Peyer's patch (tissue), 4 donors: Measurements from ENCODE around the gene MAP3K9. TPM values are rescaled to one million over a fixed set of nuclear protein-coding genes. Genes with fewer than 3 reads are reported as not detected.

ENCODE experiments used
- DNase-seq, 3 donors: peaks; one replicate each; pipeline ENCODE4 v3.0.0-alpha.2; 2017 to 2019
- H3K27ac ChIP-seq, 4 donors: fragments of 200-600 bp; sonication (generic); one replicate each; pipeline ENCODE4 v1.5.1; 2016 to 2019
- H3K27me3 ChIP-seq, 2 donors: fragments of 200-600 bp; sonication (generic); one replicate each; pipeline ENCODE4 v1.5.1; 2019
- H3K36me3 ChIP-seq, 3 donors: fragments of 200-600 bp; sonication (generic); one replicate each; pipeline ENCODE4 v1.5.1; 2016 to 2019
- H3K4me1 ChIP-seq, 4 donors: fragments of 200-600 bp; sonication (generic); one replicate each; pipeline ENCODE4 v1.5.1; 2016 to 2019
- H3K4me3 ChIP-seq, 4 donors: fragments of 200-600 bp; sonication (generic); 1 replicate in 3 of 4; 2 replicates in 1 of 4; pipeline ENCODE4 v1.5.1; 2016 to 2019; ENCODE audit warnings: mild to moderate bottlenecking in 1 of 4
- H3K9me3 ChIP-seq, 4 donors: fragments of 200-600 bp; sonication (generic); one replicate each; pipeline ENCODE4 v1.5.1; 2016 to 2019; ENCODE audit warnings: mild to moderate bottlenecking in 1 of 4
- POLR2A ChIP-seq, 2 donors: fragments of 450-650 bp; IDR thresholded peaks; one replicate each; pipeline ENCODE4 v1.5.1; 2017; ENCODE audit warnings: antibody characterized with exemption in 2 of 2, mild to moderate bottlenecking in 2 of 2, moderate library complexity in 2 of 2
- total RNA-seq, 4 donors: library from RNA; depleted of rRNA; stranded (reverse); fragments of >200 nt; gene quantifications; one replicate each; pipeline ENCODE4 v1.1.0, GENCODE V29; 2016
- TF ChIP-seq, protein P1 (sequence below), 6 experiments: fragments of 450-650 bp in 4 of 6; fragments of 200-600 bp in 2 of 6; sonication (generic) in 1 of 6; IDR thresholded peaks; one replicate each; pipeline ENCODE4 v1.5.1; 2017 to 2019; ENCODE audit warnings: antibody characterized with exemption in 6 of 6, mild to moderate bottlenecking in 3 of 6, moderate library complexity in 1 of 6

The MAP3K9 gene
- total RNA-seq, 4 donors from 2014 or later, result 8.6 to 14.0 (median 12.0) TPM

DNA sequence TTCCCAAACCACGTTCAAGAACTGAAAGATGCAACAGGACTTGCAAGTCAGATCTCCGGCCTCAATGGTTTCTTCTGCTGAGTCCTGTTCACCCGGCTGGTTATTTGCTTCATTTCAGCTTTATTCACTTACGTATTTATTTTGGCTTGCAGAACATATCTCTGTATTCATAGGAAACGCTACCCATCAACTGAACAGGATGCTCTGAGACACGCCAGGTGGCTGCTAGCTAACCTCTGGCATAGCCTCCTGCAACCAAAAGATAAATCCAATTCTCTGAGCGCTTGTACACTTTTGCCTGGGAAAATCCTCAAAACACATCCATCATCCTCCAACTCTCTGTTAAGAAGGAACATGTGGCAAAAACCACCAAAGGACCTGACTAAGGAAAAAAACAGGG lies 17.3 kb downstream of the MAP3K9 start:
- no peak overlapping the region for H3K27ac ChIP-seq
- no peaks in the 10 kb centered on the region for H3K4me1 ChIP-seq
- no peak overlapping the region for H3K4me3 ChIP-seq
- H3K36me3 ChIP-seq, result no peaks in the 10 kb centered on the region
- no peaks in the 10 kb centered on the region for H3K27me3 ChIP-seq
- DNase-seq, result no peak
- no peak for TF ChIP-seq POLR2A (IDR thresholded peaks at IDR 0.05)
- TF ChIP-seq, protein P1, sequence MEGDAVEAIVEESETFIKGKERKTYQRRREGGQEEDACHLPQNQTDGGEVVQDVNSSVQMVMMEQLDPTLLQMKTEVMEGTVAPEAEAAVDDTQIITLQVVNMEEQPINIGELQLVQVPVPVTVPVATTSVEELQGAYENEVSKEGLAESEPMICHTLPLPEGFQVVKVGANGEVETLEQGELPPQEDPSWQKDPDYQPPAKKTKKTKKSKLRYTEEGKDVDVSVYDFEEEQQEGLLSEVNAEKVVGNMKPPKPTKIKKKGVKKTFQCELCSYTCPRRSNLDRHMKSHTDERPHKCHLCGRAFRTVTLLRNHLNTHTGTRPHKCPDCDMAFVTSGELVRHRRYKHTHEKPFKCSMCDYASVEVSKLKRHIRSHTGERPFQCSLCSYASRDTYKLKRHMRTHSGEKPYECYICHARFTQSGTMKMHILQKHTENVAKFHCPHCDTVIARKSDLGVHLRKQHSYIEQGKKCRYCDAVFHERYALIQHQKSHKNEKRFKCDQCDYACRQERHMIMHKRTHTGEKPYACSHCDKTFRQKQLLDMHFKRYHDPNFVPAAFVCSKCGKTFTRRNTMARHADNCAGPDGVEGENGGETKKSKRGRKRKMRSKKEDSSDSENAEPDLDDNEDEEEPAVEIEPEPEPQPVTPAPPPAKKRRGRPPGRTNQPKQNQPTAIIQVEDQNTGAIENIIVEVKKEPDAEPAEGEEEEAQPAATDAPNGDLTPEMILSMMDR (IDR thresholded peaks at IDR 0.05), result no peak
- no peaks in the 10 kb centered on the region for H3K9me3 ChIP-seq

DNA sequence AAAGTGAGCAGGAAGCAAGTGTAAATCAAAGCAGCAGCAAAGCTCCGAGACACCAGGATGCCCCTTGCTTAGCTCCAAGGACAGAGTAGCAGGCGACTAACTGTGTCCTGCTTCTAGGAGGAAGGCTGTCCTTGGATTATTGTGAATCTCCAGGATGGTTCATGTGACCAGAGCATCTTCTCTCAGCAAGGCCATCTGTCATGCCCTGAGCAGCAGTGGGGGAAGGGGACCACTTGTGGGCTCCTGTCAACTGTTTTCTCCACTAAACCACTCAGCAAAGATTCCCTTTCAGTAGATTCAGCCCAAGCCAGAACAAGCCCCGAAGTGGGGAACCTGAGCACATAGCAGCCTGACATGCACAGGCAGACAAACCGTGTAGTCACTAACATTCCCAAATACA lies 19.4 kb downstream of the MAP3K9 start:
- no peak overlapping the region for H3K4me3 ChIP-seq
- TF ChIP-seq, protein P1 (IDR thresholded peaks at IDR 0.05), result no peak
- TF ChIP-seq POLR2A (IDR thresholded peaks at IDR 0.05), result no peak
- no peaks in the 10 kb centered on the region for H3K9me3 ChIP-seq
- H3K27me3 ChIP-seq, result no peaks in the 10 kb centered on the region
- H3K27ac ChIP-seq, result no peak overlapping the region
- H3K36me3 ChIP-seq, result no peaks in the 10 kb centered on the region
- DNase-seq, result no peak
- H3K4me1 ChIP-seq, result no peaks in the 10 kb centered on the region

DNA sequence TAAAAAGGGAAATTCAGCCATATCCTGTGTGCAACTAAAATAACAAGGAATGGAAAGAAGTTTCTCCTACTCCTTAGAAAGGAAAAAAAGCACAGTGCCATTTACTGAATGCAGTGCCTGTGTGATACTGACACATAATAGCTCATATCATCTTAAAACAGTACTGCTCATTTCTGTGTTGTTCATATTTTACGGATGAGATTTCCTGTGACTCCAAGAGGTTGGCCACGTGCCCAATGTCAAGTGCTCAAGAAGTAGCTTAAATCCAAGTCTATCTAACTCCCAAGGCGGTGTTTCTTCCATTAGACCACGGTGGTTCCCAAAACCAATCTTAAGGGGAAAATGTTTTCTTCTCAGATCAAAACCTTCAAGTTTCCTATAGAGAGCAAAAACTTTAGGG lies 20.0 kb downstream of the MAP3K9 start:
- TF ChIP-seq, protein P1 (IDR thresholded peaks at IDR 0.05), result no peak
- no peak for TF ChIP-seq POLR2A (IDR thresholded peaks at IDR 0.05)
- Histone ChIP-seq H3K4me3 (no peak overlapping the region), H3K27ac (no peak overlapping the region), H3K36me3 (no peaks in the 10 kb centered on the region), H3K27me3 (no peaks in the 10 kb centered on the region), H3K4me1 (no peaks in the 10 kb centered on the region), H3K9me3 (no peaks in the 10 kb centered on the region)
- DNase-seq, result no peak

DNA sequence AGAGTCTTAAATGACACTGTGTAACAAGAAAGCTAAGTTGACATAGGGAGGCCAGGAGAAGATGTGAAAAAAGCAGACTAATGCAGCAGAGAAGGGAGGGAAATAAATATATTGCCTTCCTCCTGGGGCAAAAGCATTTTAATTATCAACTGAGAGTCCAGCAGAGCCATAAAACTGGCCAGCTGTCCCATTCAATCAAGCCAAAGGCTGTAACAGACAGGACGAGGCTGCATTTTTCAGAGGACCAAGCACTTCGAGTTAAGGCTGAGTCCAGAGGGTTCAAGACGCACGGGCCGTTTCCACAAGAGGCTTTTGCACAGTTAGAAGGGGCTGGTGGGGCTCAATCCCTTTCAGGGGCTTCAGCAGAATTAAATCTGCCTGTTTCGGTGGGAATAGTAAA lies 20.4 kb downstream of the MAP3K9 start:
- TF ChIP-seq, protein P1 (IDR thresholded peaks at IDR 0.05), result no peak
- no peak for TF ChIP-seq POLR2A (IDR thresholded peaks at IDR 0.05)
- Histone ChIP-seq H3K9me3 (no peaks in the 10 kb centered on the region), H3K4me1 (no peaks in the 10 kb centered on the region), H3K27me3 (no peaks in the 10 kb centered on the region), H3K36me3 (no peaks in the 10 kb centered on the region), H3K4me3 (no peak overlapping the region), H3K27ac (no peak overlapping the region)
- DNase-seq, result no peak

DNA sequence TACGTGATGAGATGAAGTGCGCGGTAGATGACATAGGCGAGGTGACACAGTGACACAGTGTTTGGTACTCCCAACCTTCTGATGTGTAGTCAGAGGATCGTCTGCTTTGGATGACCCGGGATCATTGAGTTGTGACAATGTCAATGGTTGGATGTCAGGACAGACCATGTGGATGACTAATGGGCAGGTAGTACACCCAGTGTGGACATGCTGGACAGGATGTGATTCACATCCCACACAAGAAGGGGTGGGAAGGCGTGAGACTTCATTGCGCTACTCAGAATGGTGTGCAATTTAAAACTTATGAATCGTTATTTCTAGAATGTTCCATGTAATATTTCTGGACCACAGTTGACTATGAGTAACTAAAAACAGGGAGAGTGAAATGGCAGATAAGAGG lies 23.8 kb downstream of the MAP3K9 start:
- no peak overlapping the region for H3K27ac ChIP-seq
- no peaks in the 10 kb centered on the region for H3K36me3 ChIP-seq
- TF ChIP-seq, protein P1 (IDR thresholded peaks at IDR 0.05), result no peak
- TF ChIP-seq POLR2A (IDR thresholded peaks at IDR 0.05), result no peak
- H3K4me3 ChIP-seq, result no peak overlapping the region
- H3K4me1 ChIP-seq, result no peaks in the 10 kb centered on the region
- DNase-seq, result no peak
- no peaks in the 10 kb centered on the region for H3K9me3 ChIP-seq
- no peaks in the 10 kb centered on the region for H3K27me3 ChIP-seq

DNA sequence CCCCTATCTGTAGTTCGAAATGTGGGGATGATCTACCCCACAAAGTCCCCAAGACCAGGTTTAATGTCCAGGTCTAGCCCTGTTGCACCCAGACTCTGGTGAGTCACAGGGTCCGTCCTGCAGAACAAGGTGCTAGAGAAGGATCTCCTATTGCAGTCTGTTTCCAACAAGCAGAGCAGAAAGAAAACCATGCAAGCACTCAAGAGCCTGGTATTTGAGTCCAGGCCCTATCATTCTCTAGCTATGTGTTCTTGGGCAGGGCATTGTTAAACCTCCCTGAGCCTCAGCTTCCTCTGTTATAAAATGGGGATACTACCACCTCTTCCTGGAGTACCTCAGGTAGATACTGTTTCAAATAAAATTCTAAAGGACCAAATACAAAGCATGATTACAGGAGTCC lies 24.4 kb downstream of the MAP3K9 start:
- Histone ChIP-seq H3K4me3 (no peak overlapping the region), H3K36me3 (no peaks in the 10 kb centered on the region), H3K27me3 (no peaks in the 10 kb centered on the region), H3K27ac (no peak overlapping the region), H3K9me3 (no peaks in the 10 kb centered on the region), H3K4me1 (peaks cover 0 to 3% (median 0%) of the 10 kb centered on the region in 4 donors)
- DNase-seq, result no peak
- TF ChIP-seq, protein P1 (IDR thresholded peaks at IDR 0.05), result no peak
- no peak for TF ChIP-seq POLR2A (IDR thresholded peaks at IDR 0.05)
